HTERT RPE-1 (cell line): ENCODE results near the gene E2F2.

Experiments used
- in situ Hi-C: fragments of 300-500 bp; cut with MboI; formaldehyde crosslinking; loops from 4 replicates; pipeline ENCODE4 v1.14.3; 2020; ENCODE audit warnings: low sequenced_read_pairs

E2F2 gene

DNA sequence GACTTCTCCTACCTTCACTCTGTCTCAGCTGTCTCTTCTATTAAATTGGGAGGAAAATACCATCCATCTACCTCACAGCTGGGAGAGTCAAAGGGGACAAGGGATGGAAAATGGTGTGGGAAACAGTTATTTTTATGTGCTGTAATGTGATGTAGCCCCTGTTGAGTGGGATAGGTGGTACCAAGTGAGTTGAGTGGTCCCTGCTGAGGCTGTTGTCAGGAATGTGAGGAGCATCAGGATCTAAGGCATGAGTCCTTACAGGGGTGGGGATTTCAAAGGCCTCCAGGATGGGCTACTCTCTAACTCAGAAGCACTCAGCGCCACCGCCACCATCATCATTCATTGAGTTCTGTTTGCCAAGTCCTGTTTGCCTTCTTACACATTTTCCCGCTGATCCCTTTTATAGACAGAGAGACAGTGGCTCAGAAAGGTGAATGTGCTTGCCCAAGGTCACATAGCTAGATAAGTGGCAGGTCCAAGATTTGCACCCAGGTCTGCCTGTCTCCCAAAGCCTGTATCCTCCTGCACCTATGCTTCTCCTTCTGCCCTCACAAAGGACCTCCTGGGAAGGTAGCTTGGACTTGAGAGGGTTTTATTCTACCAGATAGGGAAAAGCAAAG lies 32.8 kb upstream of the E2F2 start:
- in situ Hi-C loops = no loop called here

DNA sequence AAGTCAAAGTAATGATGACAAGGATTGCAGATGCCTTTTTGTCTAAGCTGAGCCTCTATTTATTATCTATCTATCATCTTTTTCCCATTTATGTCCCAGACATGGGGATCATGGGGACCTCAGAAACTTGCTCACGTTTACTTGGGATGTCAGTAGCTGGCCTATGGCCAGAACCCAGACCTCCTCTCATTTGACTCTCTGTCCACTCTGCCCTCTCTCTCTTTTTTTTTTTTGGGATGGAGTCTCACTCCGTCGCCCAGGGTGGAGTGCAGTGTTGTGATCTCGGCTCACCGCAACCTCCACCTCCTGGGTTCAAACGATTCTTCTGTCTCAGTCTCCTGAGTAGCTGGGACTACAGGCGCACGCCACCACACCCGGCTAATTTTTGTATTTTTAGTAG lies 32.0 kb upstream of the E2F2 start:
- in situ Hi-C loops = no loop called here

DNA sequence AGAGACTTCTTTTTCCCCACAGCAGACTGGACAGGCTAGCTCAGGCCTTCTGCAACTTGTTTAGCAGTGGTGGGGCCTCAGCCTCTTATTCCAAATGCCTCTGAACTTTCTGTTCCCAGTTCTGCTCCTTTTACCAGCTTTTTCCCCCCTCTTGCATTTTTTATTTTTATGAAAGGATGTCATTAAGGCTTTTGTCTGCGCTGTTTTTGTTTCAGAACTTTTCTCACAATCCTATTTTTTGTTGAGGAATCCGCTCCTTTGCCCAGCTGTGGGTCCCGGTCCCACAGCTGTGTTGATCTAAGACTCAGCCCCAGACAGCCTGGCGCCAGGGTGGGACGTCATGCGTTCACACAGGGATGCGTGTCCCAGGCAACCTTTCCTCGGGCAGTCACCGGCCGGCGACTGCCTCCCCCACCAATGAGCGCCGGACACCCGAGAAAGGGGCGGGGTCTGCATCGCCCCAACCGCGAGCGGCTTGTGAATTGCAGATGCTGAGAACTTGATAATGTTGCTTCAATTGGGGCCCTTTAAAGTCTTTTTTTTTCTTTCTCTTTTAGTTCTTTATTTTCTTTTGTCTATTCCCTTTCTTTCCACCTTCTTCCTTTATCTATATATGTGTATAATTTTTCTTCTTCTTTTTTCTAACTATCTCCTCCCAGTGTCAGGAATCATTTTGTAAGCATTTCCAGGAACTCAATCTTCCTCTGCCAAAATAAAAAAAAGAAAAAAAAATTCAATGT lies 31.3 kb upstream of the E2F2 start:
- in situ Hi-C loops = no loop called here

DNA sequence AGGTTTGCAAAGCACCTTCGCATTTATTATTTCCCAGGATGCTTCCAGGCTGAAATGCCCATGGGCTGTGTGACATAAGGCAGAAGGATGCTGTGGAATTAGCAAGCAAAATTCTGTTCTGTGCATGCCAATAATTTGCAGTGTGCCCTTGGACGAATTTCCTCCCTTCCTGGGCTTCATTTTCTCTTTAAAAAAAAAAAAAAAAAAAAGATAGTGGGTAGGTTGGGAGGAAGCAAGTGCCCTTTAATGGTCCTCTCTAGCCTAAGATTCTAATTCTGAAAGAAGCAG lies 30.7 kb upstream of the E2F2 start:
- in situ Hi-C loops = no loop called here

DNA sequence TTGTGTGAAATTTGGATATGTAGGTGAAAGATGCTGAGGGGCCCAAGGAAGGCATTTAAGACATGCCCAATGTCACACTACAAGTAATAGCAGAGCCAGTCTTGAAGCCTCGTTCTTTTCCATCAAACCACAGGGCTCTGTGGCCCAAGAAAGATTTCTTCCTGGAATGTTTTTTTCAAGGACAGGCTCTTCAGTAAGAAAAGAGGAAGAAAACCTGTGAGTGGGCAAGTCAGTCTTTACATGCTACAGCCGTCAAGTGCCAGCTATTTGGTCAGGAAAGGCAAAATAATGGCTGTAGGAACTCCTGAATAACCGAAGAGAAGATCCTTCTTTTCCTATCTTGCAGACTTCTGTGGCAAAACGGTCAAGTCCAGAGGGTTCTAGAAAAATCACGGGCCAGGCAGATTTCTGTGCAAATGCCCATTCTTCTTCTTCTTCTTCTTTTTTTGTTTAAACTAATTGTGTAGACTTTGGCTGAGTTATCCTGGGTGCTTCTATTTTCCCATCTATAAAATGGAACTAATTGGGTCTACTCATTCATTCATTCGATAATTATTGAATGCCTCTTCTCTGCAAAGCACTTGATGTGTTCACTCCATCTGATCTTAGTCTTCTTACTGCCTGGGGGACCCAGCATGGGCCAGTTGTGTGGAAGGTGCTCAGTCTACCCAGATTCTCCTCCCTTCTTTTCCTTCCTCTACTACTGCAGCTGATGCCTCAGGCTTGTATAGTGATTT lies 30.2 kb upstream of the E2F2 start:
- in situ Hi-C loops = no loop called here

DNA sequence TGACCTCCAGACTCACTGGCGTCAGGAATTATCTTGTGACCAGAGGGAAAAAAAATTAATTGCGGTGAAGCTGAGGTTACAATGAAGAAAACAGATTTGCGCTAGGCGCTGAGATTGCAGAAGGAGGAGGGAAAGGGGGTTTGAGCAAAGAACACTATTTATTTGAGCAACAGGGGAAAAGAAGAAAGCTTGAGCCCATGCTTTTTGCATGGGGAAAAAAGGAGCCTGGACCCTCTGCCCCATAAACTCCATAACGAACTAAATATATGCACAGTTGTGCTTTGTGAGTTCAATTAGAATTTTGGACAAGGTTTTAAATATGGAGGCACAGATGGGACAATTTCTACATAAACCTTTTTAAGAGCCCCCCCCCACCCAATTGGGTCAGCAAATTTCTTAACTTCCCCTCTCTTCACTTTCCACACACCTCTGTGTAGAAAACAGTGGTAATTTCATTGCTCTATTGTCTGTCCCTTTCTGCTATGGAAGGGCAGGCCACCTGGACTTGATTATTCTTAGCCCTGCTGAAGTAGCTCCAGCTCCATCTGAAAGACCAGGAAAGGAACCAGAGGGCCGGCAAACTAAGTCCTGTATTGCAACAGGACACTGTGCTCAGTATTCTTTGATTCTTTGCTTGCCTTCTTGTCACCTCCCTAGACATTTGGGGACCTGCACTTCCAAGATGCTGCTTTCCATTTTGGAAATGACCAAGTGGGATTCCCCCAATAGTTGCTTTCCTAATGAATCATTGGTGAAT lies 29.1 kb upstream of the E2F2 start:
- in situ Hi-C loops = no loop called here

DNA sequence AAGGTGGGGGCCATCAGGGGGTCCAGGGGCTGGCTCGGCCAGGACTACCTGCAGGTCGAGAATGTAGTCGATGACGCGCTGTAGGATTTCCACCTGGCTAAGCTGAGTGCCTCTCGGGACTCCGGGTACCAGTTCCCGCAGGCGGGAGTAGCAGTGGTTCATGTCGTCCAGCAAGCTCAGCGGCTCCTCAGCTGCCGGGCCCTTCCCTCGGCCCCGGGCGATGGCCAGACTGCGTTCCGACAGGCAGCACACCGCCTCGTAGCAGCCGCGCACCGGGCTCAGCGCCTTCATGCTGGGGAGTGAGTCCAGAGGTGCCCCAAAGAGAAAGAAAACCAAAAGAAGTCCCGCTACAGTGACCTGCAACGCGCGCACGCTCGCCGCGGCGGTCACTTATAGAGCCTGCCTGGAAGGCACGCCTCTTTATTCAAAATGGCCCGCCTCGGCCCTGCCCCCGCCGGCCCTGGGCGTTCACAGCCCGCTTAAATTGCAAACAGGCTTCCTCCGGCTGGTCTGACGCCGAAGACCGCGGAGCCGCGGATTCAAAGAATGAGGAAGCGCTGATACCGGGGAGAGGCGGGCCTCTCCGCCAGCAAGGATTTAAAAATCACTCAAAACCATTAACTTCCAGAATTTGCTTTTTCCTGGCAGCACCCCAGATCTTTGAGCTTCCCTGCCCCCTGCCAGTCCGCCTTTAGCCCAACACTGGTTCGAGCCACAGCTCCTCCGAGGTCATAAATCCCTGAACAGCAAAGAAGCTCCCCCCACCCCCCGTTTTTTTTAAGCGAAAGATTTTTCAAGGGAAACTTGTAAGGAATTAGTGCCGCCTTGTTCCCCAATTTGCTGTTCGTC lies 28.3 kb upstream of the E2F2 start, which contains the start of gene ID3:
ID3 (minus strand) TSS at position 366 of the 849 bp plus-strand sequence; CDS start at position 291, 75 bp downstream.
- in situ Hi-C loops = no loop called here

DNA sequence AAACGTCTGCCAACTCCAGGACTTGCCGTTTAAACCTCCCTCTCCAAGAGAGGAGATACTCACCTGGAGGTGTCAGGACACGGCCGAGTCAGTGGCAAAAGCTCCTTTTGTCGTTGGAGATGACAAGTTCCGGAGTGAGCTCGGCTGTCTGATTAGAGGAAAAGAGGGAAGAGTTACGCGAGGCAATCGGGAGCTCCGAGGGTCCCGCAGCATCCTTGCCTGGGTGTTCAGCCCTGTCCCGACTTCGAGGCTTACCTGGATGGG lies 27.8 kb upstream of the E2F2 start:
- in situ Hi-C loops = no loop called here

DNA sequence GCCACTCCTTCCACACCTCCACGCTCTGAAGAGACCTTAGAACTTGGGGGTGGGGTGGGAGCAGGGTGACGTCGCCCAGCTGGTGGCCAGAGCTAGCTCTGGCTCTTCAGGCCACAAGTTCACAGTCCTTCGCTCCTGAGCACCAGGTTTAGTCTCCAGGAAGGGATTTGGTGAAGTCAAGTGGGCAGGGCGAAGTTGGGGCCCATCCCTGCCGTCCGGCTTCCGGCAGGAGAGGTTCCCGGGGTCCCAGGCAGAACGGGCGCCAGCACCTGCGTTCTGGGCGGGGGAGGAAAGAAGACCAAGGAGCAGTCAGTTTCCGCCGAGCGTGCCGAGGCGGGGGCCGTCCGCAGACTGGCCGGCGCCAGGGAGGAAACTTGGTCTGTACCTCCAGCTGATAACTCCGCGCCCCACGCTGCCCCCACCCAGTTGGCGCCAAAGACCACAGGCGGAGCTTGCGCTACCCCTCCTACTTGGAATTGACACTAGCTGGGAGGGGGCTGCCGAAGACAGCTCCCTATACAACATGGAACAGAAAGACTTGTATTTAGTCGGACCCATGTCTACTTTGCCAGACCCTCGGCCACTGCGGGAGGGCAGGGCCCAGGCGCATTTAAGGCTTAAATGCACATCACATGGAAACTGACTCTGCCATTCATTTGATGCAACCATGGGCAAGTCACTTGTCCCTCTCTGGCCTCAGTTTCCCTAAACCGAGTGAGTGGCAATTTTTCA lies 27.3 kb upstream of the E2F2 start:
- in situ Hi-C loops = no loop called here

DNA sequence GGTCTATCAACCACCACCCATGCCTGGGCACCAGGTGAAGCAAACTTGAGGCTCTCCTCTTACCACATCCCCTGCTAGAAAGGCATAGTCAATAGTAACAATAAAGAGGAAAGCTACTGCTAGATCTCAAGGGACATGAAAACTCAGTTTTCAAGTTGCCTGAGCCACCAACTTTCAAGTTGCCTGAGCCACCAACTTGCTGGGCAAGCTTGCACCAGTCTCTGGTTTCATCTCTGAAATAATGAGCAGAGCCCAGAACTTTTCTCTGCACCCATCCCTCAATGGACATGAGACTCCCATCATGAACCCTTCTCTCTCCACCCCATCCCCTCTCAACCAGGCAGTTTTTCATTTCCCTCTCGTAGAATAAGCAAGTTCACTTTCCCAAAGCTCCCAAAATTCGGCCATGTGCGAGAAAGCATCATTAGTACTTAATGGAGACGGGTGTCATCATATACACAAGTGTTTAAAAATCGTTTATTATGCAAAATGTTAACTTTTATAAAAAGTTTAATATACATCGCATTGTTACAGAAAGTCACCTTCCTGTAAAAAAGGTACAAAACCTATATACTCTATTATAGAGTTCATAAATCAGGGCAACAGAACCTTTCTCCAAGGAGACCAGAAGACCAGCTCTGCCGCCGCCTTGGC lies 26.6 kb upstream of the E2F2 start:
- in situ Hi-C loops = no loop called here

DNA sequence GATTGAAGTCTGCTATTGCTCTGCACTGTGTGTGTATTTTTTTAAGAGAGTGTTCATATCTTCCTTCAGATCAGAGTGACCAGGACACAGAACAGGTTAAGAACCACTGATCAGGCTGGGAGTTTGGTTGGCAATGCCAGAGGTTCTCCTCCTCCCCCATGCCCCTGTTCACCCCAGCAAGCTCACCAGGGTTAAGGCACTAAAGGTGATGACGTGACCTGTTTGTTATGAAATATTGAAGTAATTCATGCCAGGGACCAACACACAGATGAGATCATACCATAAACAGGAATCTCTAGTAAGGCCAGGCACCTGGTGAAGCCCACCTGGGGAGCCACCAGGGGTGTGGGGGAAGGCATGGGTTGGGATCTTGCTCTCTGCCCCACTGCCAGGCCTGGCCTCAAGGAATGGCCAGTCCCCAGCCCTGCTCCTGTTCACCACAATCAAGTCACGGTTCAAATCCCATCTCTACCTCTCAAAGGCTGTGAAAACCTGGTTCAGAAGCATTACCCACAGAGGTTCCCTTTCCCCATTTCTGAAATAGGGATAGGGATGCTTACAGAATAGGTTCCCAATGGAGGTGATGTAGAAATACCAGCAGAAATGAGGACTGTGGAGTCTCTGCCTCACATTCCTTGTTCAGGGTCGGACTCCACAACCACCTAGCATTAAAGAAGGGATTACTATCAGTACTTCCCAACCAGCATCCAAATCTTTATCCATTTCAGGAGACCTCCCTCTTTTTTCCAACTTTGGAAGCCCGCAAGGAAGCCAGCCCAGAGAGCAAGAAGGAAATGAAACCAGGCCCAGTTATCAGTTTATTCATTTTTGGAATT lies 25.8 kb upstream of the E2F2 start:
- in situ Hi-C loops = no loop called here

DNA sequence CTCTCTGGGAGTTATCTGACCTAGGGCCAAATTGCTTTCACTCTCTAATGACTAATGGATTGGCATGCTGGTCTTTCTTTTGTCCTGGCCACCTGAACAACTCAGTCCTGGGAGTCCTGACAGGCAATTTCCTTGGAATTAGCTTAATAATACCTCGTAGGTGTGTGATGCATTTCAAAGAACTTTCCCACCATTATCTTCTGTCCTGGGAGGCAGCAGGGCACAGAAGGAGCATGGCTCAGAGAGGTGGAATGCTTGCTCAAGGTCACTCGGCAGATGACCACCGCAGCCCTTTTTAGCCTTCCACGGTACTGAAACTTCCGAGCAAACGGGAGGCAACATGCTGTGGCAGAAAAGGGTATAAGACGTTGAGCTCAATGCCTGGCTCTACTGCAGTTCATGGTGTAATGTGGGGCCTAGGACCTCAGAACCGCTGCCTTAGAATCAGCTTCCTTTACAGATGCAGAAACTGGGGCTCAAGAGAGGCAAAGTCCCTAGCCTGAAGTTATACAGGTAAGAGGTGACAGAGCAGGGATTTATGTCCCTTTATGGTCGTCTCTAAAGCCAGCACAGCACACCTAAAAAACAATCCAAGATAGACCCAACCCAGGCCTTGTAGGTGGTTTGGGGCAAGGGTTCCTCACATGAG lies 25.1 kb upstream of the E2F2 start:
- in situ Hi-C loops = no loop called here

DNA sequence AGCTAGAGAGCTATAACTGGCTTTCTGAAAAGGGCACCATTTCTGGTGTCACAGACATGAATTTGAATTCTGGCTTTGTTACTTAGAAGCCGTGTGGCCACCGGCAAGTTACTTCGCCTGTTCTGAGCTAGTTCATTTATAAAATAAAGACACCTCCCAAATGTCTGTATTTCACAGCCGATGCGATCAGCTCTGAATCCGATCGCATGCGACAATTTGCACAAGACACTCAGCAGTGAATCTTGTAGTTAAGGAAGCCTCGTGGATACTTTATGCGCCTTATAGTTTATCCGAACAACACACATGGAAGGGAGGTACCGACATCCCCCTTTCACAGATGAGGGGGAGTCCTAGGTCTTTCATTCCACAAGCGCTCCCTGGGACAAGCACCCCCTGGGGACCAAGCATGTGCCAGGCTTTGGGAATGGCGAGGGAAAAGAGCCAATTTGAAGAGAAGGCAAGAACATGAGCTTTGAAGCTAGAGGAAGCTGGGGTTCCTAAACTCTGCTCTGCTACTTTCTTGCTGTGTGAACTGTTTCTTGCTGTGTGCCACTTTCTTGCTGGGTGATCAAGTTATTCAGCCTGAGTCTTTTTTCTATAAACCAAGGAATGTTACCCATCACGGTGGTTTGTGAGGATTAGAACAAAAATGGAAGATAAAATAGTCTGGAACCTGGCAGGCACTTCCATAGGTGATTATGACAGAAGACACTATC lies 24.4 kb upstream of the E2F2 start:
- in situ Hi-C loops = no loop called here

DNA sequence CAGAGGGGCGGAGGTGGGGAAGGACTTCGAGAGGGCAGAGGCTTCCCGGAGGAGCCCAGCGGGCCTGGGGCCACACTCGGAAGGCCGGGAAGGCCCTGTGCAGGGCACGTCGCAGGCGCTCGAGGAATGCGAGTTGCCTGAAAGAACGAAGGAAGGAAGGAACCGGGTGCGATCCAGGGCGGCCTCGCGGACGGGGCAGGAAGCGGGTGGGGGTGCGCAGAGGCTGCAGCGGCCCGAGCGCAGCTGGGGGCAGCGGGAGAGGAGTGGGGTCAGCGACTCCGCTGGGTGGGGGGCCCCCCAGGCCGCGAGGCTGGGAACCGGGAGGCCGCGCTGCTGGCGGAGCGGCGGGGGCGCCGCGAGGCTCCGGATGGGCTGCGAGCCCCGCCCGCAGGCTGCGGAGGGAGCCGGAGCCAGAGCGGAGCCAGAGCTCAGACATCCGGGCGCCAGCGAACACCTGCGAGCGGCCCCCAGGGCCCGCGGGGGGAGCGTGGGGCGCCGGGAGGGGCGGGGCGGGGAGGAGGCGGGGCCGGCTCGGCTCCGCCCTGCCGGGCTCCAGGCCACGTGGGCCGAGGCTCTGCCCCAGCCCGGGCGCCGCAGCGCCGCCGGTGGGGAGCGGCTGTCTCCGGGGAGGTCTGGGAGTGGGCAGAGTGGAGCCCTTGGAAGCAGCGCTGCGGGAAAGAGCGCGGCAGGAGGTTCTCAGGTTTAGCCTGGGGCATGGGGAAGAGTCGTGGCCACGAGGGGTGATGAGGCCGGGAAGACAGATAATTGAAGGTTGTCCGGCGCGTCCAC lies 23.6 kb upstream of the E2F2 start:
- in situ Hi-C loops = no loop called here

DNA sequence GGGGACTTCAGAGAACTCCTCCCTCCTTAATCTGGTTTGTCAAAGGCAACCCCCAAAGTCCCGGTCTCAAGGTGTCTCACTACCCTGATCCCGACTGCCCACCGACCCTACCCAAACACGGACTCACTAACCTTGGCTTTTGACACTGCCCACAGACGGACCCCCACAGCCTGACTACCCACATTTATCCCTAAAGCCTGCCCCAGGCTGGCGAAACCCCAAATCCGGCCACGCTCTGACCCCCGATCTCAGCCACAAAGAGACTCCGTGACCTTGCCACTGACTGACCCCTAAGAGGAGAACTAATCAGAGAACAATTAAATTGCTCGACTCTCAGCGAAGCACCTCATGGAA lies 23.1 kb upstream of the E2F2 start:
- in situ Hi-C loops = no loop called here

DNA sequence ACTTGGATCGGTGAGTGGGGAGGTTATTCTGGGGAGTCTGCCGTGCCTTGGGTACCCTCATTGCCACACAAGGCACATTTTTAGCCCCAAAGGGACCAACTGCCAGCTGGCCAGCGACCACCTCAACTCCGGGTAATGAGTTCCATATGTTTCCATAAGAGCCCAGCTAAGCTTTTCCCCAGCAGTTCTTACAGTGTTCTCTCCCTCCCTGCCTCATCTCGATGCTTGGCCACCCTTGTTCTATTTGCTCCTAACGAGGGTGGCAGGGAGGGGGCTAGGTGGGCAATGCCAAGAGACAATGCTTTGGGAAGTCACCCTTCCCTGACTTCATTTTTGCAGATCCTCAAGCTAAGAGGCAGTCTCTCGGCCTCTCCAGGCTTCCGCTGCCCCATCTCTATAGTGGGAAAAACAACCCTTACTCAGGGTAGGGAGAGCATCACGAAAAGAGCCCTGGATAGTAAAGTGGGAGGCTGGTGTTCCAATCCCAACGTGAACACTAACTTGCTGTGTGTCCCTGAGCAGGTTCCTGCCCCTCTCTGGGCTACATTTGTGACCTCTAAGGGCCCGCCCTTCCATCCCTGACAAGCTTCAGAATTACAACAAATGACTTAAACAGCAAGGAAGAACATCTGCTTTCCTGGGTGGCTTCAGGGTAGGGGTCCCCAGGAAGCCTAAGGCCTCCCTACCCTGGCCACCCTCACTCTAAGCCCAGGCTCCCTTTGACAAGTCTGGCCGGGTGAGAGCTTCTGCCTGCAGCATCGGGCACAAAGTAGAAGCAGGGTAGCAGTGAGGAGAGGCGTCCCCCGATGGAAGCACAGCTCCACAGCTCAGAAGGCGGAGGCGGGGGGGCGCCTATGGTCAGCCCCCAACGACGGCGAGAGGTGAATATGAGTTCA lies 22.4 kb upstream of the E2F2 start:
- in situ Hi-C loops = no loop called here
